Right lobe of liver (tissue), 6 donors: ENCODE data around the gene PKD2L1. TPM values are rescaled to one million over a fixed set of nuclear protein-coding genes. Genes with fewer than 3 reads are reported as not detected.
A peak's percentile ranks its signal among the peaks of the same experiment; 100 is the strongest.
"Not testable (repeated sequence)": the region's sequence is repeated elsewhere in the genome, so short reads cannot be mapped to it uniquely, and the experiment has no call there.

Experiments
- ATAC-seq, 4 donors: fragments of 200-7000 bp; cut with Tn5 transposase; one replicate each; pipeline ENCODE4 v1.9.1; 2020; ENCODE audit warnings: mild to moderate bottlenecking in 4 of 4, moderate library complexity in 4 of 4
- DNase-seq, 3 donors: peaks; one replicate each; pipeline ENCODE4 v3.0.0-alpha.2; 2020
- H3K27ac ChIP-seq, 3 donors: fragments of 200-600 bp; one replicate each; pipeline ENCODE4 v1.8.0; 2022
- H3K27me3 ChIP-seq, 2 donors: fragments of 200-600 bp; one replicate each; pipeline ENCODE4 v1.8.0; 2022
- H3K36me3 ChIP-seq, 4 donors: fragments of 200-600 bp; sonication (generic) in 1 of 4; one replicate each; pipeline versions ENCODE4 v1.5.1 to v1.8.0; 2017 to 2022; ENCODE audit warnings: control low read depth in 1 of 4
- H3K4me1 ChIP-seq, 4 donors: fragments of 200-600 bp; sonication (generic) in 1 of 4; one replicate each; pipeline versions ENCODE4 v1.5.1 to v1.8.0; 2017 to 2022; ENCODE audit warnings: control low read depth in 1 of 4
- H3K4me3 ChIP-seq, 3 donors: fragments of 200-600 bp; one replicate each; pipeline ENCODE4 v1.8.0; 2022
- H3K9me3 ChIP-seq, 4 donors: fragments of 200-600 bp; sonication (generic) in 1 of 4; one replicate each; pipeline versions ENCODE4 v1.5.1 to v1.8.0; 2017 to 2022; ENCODE audit warnings: control low read depth in 1 of 4
- POLR2A ChIP-seq: fragments of 450-650 bp; IDR thresholded peaks from one replicate; pipeline ENCODE4 v1.6.1; 2017; ENCODE audit warnings: antibody characterized with exemption, mild to moderate bottlenecking
- WGBS: methylation state at CpG from one replicate; pipeline ENCODE4 v1.1.6; 2018; ENCODE audit warnings: low coverage, low lambda C conversion rate; ENCODE audit not compliant: insufficient coverage; ENCODE audit errors: missing lambda C conversion rate; 5-methylcytosine and 5-hydroxymethylcytosine counted together
- intact Hi-C, 2 donors: fragments of 100-400 bp; cut with DNase I; formaldehyde crosslinking; loops; one replicate each; pipeline versions ENCODE4 v1.11.2 to v1.14.1; 2022
- total RNA-seq, 6 experiments: library from RNA; depleted of rRNA in 2 of 6; stranded (reverse); fragments of >200 nt in 2 of 6; fragmentation: NEBNext Ultra II Directional in 3 of 6; extraction: Animal tissue kit (Norgen Biotek cat#: 25700) in 3 of 6; gene quantifications; one replicate each; pipeline versions ENCODE4 v1.1.0 to v1.2.4, GENCODE V29; 2016 to 2023
- TF ChIP-seq, protein P1 (sequence below), 4 donors: fragments of 200-600 bp in 3 of 4; fragments of 450-650 bp in 1 of 4; IDR thresholded peaks; one replicate each; pipeline versions ENCODE4 v1.5.1 to v1.8.0; 2016 to 2022; ENCODE audit warnings: antibody characterized with exemption in 4 of 4, mild to moderate bottlenecking in 2 of 4
- donor health status: DM: no; HTN: yes; CAD: no.
- donor health status: DM: no; HTN: no; CAD: no.
- donor health status: DM: no; HTN: no; CAD: no.
- donor health status: DM: no; HTN: yes; CAD: no.
- donor health status: DM: no; HTN: yes; CAD: no.

Gene PKD2L1
- total RNA-seq, 6 experiments from 2014 or later, result 0.12 to 0.26 (median 0.22) TPM; not detected in 3

DNA sequence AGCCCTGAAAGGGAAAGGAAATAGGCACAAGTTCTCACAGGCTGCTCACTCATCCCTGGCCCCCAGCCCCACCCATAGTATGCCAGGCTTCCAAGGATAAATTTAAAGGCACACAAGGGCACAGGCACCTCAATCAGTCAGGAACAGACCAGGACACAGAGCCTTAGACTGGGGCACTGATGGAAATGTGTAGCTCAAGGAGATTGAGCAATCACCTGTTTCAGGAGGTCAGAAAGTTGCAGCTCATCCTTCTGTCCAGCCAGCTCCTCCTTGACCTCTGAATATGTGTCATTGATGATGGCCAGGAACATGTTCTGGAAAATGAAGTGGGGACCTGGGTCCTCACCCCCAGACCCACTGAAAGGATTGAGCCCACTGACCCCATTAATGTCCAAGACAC lies 37.0 kb downstream of the PKD2L1 start:
- DNase-seq (no peak), ATAC-seq (no peak)
- H3K36me3 ChIP-seq, result no peaks in the 10 kb centered on the region
- intact Hi-C loops, result no loop called here
- H3K4me3 ChIP-seq, result no peak overlapping the region
- no peak overlapping the region for H3K27ac ChIP-seq
- H3K4me1 ChIP-seq, result peaks cover 0 to 20% (median 0%) of the 10 kb centered on the region in 4 donors
- no peak for TF ChIP-seq POLR2A
- no peaks in the 10 kb centered on the region for H3K9me3 ChIP-seq
- H3K27me3 ChIP-seq, result no peaks in the 10 kb centered on the region

DNA sequence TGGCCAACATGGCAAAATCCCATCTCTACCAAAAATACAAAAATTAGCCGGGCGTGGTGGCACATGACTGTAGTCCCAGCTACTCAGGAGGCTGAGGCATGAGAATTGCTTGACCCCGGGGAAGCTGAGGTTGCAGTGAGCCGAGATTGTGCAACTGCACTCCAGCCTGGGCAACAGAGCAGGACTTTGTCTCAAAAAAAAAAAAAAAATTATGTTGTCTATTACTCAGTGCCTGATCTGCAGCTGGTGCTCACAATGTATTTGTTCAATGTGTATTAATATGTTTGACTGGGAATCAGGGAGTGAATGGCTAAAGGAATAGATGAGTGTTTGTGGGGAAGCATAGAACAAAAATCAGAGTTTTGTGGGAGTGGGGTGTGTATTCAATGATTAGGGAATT lies 37.7 kb downstream of the PKD2L1 start:
- H3K9me3 ChIP-seq, H3K36me3 ChIP-seq, H3K4me3 ChIP-seq, intact Hi-C loops, H3K27me3 ChIP-seq: not testable (repeated sequence)
- 21% methylated on average over 4 of the region's 4 CpGs for WGBS
- DNase-seq (peak; percentile 59 to 77 (median 65)), ATAC-seq (peak; percentile 62 to 80 (median 75))
- H3K27ac ChIP-seq, result peak overlapping the region in 2 of 3 donors; percentile 22 to 57
- peaks cover 0 to 20% (median 0%) of the 10 kb centered on the region in 4 donors for H3K4me1 ChIP-seq

DNA sequence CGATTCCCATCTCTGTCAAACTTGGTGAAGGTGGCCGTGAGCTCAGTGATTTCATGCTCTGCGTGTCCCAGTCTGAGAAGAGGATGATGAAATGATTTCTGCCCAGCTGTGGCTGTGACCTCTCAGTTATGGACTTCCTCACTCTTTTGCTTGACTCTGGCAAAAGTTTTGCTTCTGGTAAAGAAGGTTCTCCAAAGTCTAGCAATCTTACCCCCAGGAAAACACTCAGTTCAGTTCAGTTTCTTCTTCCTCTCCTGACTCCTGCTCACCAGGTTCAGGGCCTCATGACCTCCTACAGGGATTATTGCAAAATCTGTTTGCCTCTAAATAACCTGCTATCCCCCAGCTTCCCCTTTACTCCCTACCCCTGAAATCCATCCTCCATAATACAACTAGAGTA lies 38.7 kb downstream of the PKD2L1 start:
- H3K36me3 ChIP-seq, result no peaks in the 10 kb centered on the region
- H3K4me3 ChIP-seq, result no peak overlapping the region
- H3K27ac ChIP-seq, result peak overlapping the region in 1 of 3 donors; percentile 57
- H3K27me3 ChIP-seq, result no peaks in the 10 kb centered on the region
- TF ChIP-seq, protein P1, sequence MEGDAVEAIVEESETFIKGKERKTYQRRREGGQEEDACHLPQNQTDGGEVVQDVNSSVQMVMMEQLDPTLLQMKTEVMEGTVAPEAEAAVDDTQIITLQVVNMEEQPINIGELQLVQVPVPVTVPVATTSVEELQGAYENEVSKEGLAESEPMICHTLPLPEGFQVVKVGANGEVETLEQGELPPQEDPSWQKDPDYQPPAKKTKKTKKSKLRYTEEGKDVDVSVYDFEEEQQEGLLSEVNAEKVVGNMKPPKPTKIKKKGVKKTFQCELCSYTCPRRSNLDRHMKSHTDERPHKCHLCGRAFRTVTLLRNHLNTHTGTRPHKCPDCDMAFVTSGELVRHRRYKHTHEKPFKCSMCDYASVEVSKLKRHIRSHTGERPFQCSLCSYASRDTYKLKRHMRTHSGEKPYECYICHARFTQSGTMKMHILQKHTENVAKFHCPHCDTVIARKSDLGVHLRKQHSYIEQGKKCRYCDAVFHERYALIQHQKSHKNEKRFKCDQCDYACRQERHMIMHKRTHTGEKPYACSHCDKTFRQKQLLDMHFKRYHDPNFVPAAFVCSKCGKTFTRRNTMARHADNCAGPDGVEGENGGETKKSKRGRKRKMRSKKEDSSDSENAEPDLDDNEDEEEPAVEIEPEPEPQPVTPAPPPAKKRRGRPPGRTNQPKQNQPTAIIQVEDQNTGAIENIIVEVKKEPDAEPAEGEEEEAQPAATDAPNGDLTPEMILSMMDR (IDR thresholded peaks at IDR 0.05), result no peak
- TF ChIP-seq POLR2A, result no peak
- peaks cover 0 to 26% (median 0%) of the 10 kb centered on the region in 4 donors for H3K4me1 ChIP-seq
- ATAC-seq (peak in 3 of 4 donors; percentile 7 to 34 (median 18)), DNase-seq (no peak)
- intact Hi-C loops, result no loop called here
- WGBS, result 41% methylated on average over 3 of the region's 3 CpGs
- H3K9me3 ChIP-seq, result no peaks in the 10 kb centered on the region

DNA sequence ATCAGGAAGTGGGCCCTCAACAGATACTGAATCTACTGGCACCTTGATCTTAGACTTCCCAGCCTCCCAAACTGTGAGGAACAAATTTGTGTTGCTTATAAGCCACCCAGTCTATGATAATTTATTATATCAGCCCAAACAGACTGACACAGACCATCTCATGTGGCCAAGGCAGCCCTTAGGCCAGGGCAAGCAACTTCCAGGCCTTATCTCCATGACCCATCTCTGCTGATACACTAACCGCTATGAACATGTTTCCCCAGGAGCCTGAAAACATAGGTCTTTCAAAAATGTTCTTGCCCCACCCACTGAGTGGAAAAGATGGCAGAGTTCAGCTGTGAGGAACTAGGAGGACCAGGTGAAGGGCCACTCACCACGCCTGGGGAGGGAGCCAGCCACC lies 40.4 kb downstream of the PKD2L1 start:
- no peak for ATAC-seq
- TF ChIP-seq POLR2A, result no peak
- TF ChIP-seq, protein P1 (IDR thresholded peaks at IDR 0.05), result no peak
- no peak for DNase-seq
- H3K27me3 ChIP-seq, result no peaks in the 10 kb centered on the region
- intact Hi-C loops, result no loop called here
- no peaks in the 10 kb centered on the region for H3K9me3 ChIP-seq
- no peak overlapping the region for H3K27ac ChIP-seq
- 83% methylated on average over 1 of the region's 2 CpGs for WGBS
- H3K36me3 ChIP-seq, result no peaks in the 10 kb centered on the region
- no peak overlapping the region for H3K4me3 ChIP-seq
- H3K4me1 ChIP-seq, result peaks cover 0 to 31% (median 0%) of the 10 kb centered on the region in 4 donors

DNA sequence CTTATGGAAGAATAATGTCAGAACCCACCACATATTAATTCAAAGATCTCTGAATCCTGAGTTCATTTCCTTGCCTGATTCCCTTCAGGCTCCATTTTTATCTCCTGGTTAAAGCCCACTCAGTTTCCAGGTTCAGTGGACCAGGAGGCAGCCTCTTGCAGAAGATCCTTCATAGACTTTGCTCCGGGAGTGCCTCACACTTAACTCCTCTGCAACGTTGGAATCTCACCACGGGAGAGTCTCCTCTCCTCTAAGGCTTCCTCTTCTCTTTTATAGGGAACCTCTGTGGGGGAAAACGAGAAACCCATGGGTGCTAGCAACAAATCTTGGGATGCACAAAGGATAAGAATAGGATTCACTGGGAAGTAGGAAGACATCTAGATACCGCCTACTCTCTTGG lies 41.8 kb downstream of the PKD2L1 start:
- Histone ChIP-seq H3K27me3 (no peaks in the 10 kb centered on the region), H3K9me3 (no peaks in the 10 kb centered on the region), H3K36me3 (no peaks in the 10 kb centered on the region), H3K27ac (no peak overlapping the region), H3K4me3 (no peak overlapping the region), H3K4me1 (peaks cover 0 to 31% (median 0%) of the 10 kb centered on the region in 4 donors)
- 52% methylated on average over 4 of the region's 5 CpGs for WGBS
- ATAC-seq (no peak), DNase-seq (no peak)
- no peak for TF ChIP-seq POLR2A
- TF ChIP-seq, protein P1 (IDR thresholded peaks at IDR 0.05), result no peak
- intact Hi-C loops, result no loop called here

DNA sequence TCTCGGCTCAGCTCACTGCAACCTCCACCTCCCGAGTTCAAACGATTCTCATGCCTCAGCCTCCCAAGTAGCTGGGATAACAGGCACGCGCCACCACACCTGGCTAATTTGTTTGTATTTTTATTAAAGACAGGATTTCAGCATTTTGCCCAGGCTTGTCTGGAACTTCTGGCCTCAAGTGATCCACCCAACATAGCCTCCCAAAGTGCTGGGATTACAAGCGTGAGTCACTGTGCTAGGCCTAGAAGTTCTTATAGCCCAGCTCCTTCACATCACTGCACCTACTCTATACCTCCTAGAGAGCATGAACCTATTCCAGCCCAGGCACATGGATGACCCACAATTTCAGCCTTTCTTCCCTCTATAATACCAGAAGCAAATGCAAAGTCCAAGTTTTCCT lies 42.3 kb downstream of the PKD2L1 start:
- no peaks in the 10 kb centered on the region for H3K9me3 ChIP-seq
- ATAC-seq (no peak), DNase-seq (no peak)
- no peaks in the 10 kb centered on the region for H3K27me3 ChIP-seq
- H3K4me1 ChIP-seq, result peaks cover 0 to 33% (median 0%) of the 10 kb centered on the region in 4 donors
- H3K27ac ChIP-seq, result no peak overlapping the region
- no peak for TF ChIP-seq POLR2A
- TF ChIP-seq, protein P1 (IDR thresholded peaks at IDR 0.05), result no peak
- WGBS, result 96% methylated on average over 3 of the region's 6 CpGs
- intact Hi-C loops, result no loop called here
- no peak overlapping the region for H3K4me3 ChIP-seq
- peaks cover 0 to 3% (median 0%) of the 10 kb centered on the region in 4 donors for H3K36me3 ChIP-seq
